ENCODE data around the gene PDE2A. TPM values are rescaled to one million over a fixed set of nuclear protein-coding genes. Genes with fewer than 3 reads are reported as not detected.

PDE2A gene
- total and polyA plus RNA-seq, 10 of the 15 experiments (the other 5 are each of a cell fraction or from before 2014, with no cell fraction given): 0.06 to 0.15 (median 0.11) TPM; not detected in 6

DNA sequence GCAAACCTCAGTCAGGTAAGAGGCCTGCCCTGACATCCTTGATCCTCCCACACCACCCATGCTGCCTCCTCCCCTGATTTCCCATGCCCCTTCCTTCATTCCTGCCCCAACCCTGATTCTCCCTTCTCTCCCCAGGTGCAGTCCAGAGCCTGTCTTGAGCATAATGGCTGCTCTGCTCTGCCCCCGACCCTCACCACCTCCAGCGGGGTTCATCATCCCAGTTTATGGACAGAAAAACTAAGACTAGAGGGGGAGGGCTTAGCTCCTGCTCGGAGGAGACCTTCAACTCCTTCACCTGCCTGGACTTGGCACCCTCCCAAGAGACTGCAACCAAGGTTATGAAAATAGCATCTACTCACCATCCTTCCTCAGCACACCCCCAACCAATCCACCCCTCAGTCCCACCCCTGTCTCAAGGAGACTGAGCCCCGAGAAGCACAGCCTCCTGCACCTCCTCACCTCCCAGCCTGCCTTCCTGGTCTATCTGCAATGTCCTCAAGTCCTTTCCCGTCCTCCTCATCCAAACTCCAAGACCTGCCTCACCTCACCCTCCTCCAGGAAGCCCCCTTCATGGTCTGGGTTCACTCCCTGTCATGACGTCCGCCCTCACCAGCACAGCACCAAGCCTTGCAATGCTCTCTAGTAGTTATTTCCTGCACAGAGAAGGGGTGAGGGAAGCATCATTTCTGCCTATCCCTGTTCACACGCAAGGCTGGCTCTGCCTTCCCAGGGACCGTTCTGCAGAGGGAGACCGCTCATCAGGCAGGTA is 103.1 kb downstream of the PDE2A start:
- CTCF ChIA-PET: no interaction called here
- BruUV-seq (replicated peaks): no TSS peak
- Histone ChIP-seq H3K9me3 (replicated peaks; ENCODE audit: control insufficient read depth, insufficient read depth, low read length) (no peaks in the 10 kb centered on the region), H3K36me3 (ENCODE audit: control insufficient read depth in 2 of 2, insufficient read depth in 2 of 2, low read length in 1 of 2) (no peaks in the 10 kb centered on the region), H3K4me1 (ENCODE audit: control insufficient read depth, insufficient read depth, low read length) (no peaks in the 10 kb centered on the region), H2AFZ (ENCODE audit: control insufficient read depth, low read depth, low read length) (no peak overlapping the region), H4K20me1 (ENCODE audit: control insufficient read depth, insufficient read depth) (peaks cover 2% of the 10 kb centered on the region; the same call in 1 of the 2 replicates), H3K4me3 (no peak overlapping the region), H3K79me2 (ENCODE audit: control insufficient read depth, insufficient read depth, low read length) (no peaks in the 10 kb centered on the region), H3K27ac (ENCODE audit: control insufficient read depth, insufficient read depth) (no peak overlapping the region), H3K4me2 (ENCODE audit: control insufficient read depth, insufficient read depth) (no peak overlapping the region), H3K27me3 (replicated peaks in 1 of 2; ENCODE audit: control insufficient read depth in 2 of 2, insufficient read depth in 2 of 2, low read length in 1 of 2) (peaks cover 3% of the 10 kb centered on the region in 2 experiments; a peak in 3 of 4 replicates), H3K9ac (ENCODE audit: control insufficient read depth, insufficient read depth, low read length) (no peak overlapping the region)
- in situ Hi-C loops (cut with MboI): loop anchor here (10.0 kb wide), 1 partner anchor 96 kb away; no protein-coding TSS in a partner anchor
- SMC1A ChIA-PET (ENCODE audit: uncharacterized antibody, unreplicated experiment): no interaction called here
- intact Hi-C loops (cut with micrococcal nuclease; ENCODE audit: unreplicated experiment): no loop called here
- WGBS (ENCODE audit: insufficient coverage, insufficient replicate concordance, low lambda C conversion rate, missing lambda C conversion rate): 21% methylated on average over 8 of the region's 10 CpGs
- POLR2A ChIA-PET: interaction anchor here (0.6 kb wide), 1 partner anchor 118 kb away, joined by 3 read pairs; no protein-coding TSS in a partner anchor
- no peak for DNase-seq (ENCODE audit: low read depth, low spot score)
- no peak for TF ChIP-seq CREM (IDR thresholded peaks at IDR 0.05; ENCODE audit: low read depth)
- TF ChIP-seq RBBP5 (conservative IDR thresholded peaks at IDR 0.05): no peak
- no peak for TF ChIP-seq MEF2B (IDR thresholded peaks at IDR 0.05; ENCODE audit: partially characterized antibody, poor library complexity, severe bottlenecking)
- TF ChIP-seq, protein P1, sequence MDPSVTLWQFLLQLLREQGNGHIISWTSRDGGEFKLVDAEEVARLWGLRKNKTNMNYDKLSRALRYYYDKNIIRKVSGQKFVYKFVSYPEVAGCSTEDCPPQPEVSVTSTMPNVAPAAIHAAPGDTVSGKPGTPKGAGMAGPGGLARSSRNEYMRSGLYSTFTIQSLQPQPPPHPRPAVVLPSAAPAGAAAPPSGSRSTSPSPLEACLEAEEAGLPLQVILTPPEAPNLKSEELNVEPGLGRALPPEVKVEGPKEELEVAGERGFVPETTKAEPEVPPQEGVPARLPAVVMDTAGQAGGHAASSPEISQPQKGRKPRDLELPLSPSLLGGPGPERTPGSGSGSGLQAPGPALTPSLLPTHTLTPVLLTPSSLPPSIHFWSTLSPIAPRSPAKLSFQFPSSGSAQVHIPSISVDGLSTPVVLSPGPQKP (IDR thresholded peaks at IDR 0.05; ENCODE audit: low read depth, low read length): no peak
- no peak for TF ChIP-seq ESRRA (IDR thresholded peaks at IDR 0.05; ENCODE audit: low read length)
- TF ChIP-seq RAD51 (IDR thresholded peaks at IDR 0.05): no peak
- TF ChIP-seq ATF7 (IDR thresholded peaks at IDR 0.05; ENCODE audit: low read depth): no peak
- no peak for TF ChIP-seq CHD2 (IDR thresholded peaks at IDR 0.05; ENCODE audit: borderline replicate concordance, low read depth, low read length)
- TF ChIP-seq DPF2 (IDR thresholded peaks at IDR 0.05): no peak
- no peak for TF ChIP-seq KLF5 (IDR thresholded peaks at IDR 0.05; ENCODE audit: partially characterized antibody)
- no peak for TF ChIP-seq HDAC6 (IDR thresholded peaks at IDR 0.05; ENCODE audit: unreplicated experiment)
- TF ChIP-seq, protein P2, sequence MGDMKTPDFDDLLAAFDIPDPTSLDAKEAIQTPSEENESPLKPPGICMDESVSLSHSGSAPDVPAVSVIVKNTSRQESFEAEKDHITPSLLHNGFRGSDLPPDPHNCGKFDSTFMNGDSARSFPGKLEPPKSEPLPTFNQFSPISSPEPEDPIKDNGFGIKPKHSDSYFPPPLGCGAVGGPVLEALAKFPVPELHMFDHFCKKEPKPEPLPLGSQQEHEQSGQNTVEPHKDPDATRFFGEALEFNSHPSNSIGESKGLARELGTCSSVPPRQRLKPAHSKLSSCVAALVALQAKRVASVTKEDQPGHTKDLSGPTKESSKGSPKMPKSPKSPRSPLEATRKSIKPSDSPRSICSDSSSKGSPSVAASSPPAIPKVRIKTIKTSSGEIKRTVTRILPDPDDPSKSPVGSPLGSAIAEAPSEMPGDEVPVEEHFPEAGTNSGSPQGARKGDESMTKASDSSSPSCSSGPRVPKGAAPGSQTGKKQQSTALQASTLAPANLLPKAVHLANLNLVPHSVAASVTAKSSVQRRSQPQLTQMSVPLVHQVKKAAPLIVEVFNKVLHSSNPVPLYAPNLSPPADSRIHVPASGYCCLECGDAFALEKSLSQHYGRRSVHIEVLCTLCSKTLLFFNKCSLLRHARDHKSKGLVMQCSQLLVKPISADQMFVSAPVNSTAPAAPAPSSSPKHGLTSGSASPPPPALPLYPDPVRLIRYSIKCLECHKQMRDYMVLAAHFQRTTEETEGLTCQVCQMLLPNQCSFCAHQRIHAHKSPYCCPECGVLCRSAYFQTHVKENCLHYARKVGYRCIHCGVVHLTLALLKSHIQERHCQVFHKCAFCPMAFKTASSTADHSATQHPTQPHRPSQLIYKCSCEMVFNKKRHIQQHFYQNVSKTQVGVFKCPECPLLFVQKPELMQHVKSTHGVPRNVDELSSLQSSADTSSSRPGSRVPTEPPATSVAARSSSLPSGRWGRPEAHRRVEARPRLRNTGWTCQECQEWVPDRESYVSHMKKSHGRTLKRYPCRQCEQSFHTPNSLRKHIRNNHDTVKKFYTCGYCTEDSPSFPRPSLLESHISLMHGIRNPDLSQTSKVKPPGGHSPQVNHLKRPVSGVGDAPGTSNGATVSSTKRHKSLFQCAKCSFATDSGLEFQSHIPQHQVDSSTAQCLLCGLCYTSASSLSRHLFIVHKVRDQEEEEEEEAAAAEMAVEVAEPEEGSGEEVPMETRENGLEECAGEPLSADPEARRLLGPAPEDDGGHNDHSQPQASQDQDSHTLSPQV (IDR thresholded peaks at IDR 0.05): no peak
- no peak for TF ChIP-seq NBN (IDR thresholded peaks at IDR 0.05)
- no peak for TF ChIP-seq IRF4 (IDR thresholded peaks at IDR 0.05; ENCODE audit: low read depth, low read length)
- TF ChIP-seq, protein P3, sequence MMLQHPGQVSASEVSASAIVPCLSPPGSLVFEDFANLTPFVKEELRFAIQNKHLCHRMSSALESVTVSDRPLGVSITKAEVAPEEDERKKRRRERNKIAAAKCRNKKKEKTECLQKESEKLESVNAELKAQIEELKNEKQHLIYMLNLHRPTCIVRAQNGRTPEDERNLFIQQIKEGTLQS (IDR thresholded peaks at IDR 0.05; ENCODE audit: borderline replicate concordance, extremely low read depth, low read depth, low read length): no peak
- TF ChIP-seq ETV6 (conservative IDR thresholded peaks at IDR 0.05 in 1 of 2, IDR thresholded peaks at IDR 0.05 in 1 of 2; ENCODE audit: borderline replicate concordance in 1 of 2, low read depth in 1 of 2): no peak
- TF ChIP-seq TCF12 (IDR thresholded peaks at IDR 0.05; ENCODE audit: low read depth, low read length): no peak
- TF ChIP-seq SMAD5 (IDR thresholded peaks at IDR 0.05; ENCODE audit: low read depth): no peak
- no peak for TF ChIP-seq LARP7 (IDR thresholded peaks at IDR 0.05)
- no peak for ATAC-seq
- RAD21 ChIA-PET (ENCODE audit: unreplicated experiment): no interaction called here
- FAIRE-seq: no peak
